Tibial nerve (tissue), 4 donors: ENCODE measurements around the gene GRHPR. TPM values are rescaled to one million over a fixed set of nuclear protein-coding genes. Genes with fewer than 3 reads are reported as not detected.

Source experiments
- total RNA-seq, 4 donors: library from RNA; depleted of rRNA; stranded (reverse); fragments of >200 nt; gene quantifications; one replicate each; pipeline ENCODE4 v1.1.0, GENCODE V29; 2016

The GRHPR gene
- total RNA-seq, 4 donors from 2014 or later: 175 to 250 (median 200) TPM

Other genes with a start within 250 kb of the GRHPR start
- gene ZBTB5, start 42.8 kb downstream of the GRHPR start, total RNA-seq: 10 to 100 TPM in 3 of 4 donors, 1 to 10 TPM in 1; 9.6 to 15.1 (median 13.5) TPM
- 10 to 100 TPM; 14.1 to 22.1 (median 16.4) TPM for gene POLR1E, start 63.3 kb downstream of the GRHPR start, total RNA-seq
- gene FBXO10, start 153.7 kb downstream of the GRHPR start, total RNA-seq: 10 to 100 TPM in 2 of 4 donors, 1 to 10 TPM in 2; 5.7 to 11.4 (median 9.2) TPM
- 10 to 100 TPM; 21.0 to 81.1 (median 63.7) TPM for gene TOMM5, start 169.9 kb downstream of the GRHPR start, total RNA-seq
- 1 to 10 TPM in 1 of 4 donors, under 1 TPM in 2, not detected in 1; 0.30 to 1.6 (median 0.42) TPM for gene FRMPD1, start 228.3 kb downstream of the GRHPR start, total RNA-seq